Measurements from ENCODE around the gene TFB2M.

The TFB2M gene

GRCh38 chr1:246554201-246554600, 11.9 kb downstream of the TFB2M start:
- DNase-seq = no peak
- TF ChIP-seq GATA1 (IDR thresholded peaks at IDR 0.05; ENCODE audit: low read depth, low read length) (no peak), POLR2A (IDR thresholded peaks at IDR 0.05; ENCODE audit: low read length) (no peak)

- TF ChIP-seq POLR2A (IDR thresholded peaks at IDR 0.05; ENCODE audit: low read length) (no peak), GATA1 (IDR thresholded peaks at IDR 0.05; ENCODE audit: low read depth, low read length) (no peak)
- no peak for DNase-seq
Measured at GRCh38 chr1:246552110-246552509, 14.0 kb downstream of the TFB2M start.

GRCh38 chr1:246550402-246550801, 15.7 kb downstream of the TFB2M start:
- no peak for DNase-seq
- no peak for TF ChIP-seq POLR2A (IDR thresholded peaks at IDR 0.05; ENCODE audit: low read length)
- no peak for TF ChIP-seq GATA1 (IDR thresholded peaks at IDR 0.05; ENCODE audit: low read depth, low read length)

GRCh38 chr1:246549665-246550064, 16.4 kb downstream of the TFB2M start:
- TF ChIP-seq GATA1 (IDR thresholded peaks at IDR 0.05; ENCODE audit: low read depth, low read length) = no peak
- TF ChIP-seq POLR2A (IDR thresholded peaks at IDR 0.05; ENCODE audit: low read length) = no peak
- DNase-seq = no peak

- TF ChIP-seq POLR2A (IDR thresholded peaks at IDR 0.05; ENCODE audit: low read length) (no peak), GATA1 (IDR thresholded peaks at IDR 0.05; ENCODE audit: low read depth, low read length) (no peak)
- DNase-seq = no peak
Measured at GRCh38 chr1:246544001-246544400, 22.1 kb downstream of the TFB2M start.

- DNase-seq = no peak
Measured at GRCh38 chr1:246540738-246541491, 25.1 kb downstream of the TFB2M start.

GRCh38 chr1:246537887-246538286, 28.2 kb downstream of the TFB2M start:
- no peak for DNase-seq
- TF ChIP-seq POLR2A (IDR thresholded peaks at IDR 0.05; ENCODE audit: low read length) = no peak
- TF ChIP-seq GATA1 (IDR thresholded peaks at IDR 0.05; ENCODE audit: low read depth, low read length) = no peak

More at GRCh38 chr1:246540738-246541491, 25.1 kb downstream of the TFB2M start:
- TF ChIP-seq POLR2A (IDR thresholded peaks at IDR 0.05; ENCODE audit: low read length) (no peak), GATA1 (IDR thresholded peaks at IDR 0.05; ENCODE audit: low read depth, low read length) (no peak)

GRCh38 chr1:246537441-246537840, 28.6 kb downstream of the TFB2M start:
- no peak for DNase-seq
- TF ChIP-seq POLR2A (IDR thresholded peaks at IDR 0.05; ENCODE audit: low read length) (no peak), GATA1 (IDR thresholded peaks at IDR 0.05; ENCODE audit: low read depth, low read length) (no peak)

- no peak for DNase-seq
- TF ChIP-seq GATA1 (IDR thresholded peaks at IDR 0.05; ENCODE audit: low read depth, low read length) = no peak
- no peak for TF ChIP-seq POLR2A (IDR thresholded peaks at IDR 0.05; ENCODE audit: low read length)
Measured at GRCh38 chr1:246534114-246534513, 31.9 kb downstream of the TFB2M start.

- TF ChIP-seq POLR2A (IDR thresholded peaks at IDR 0.05; ENCODE audit: low read length) (no peak), GATA1 (IDR thresholded peaks at IDR 0.05; ENCODE audit: low read depth, low read length) (no peak)
Measured at GRCh38 chr1:246533371-246533905, 32.6 kb downstream of the TFB2M start.

GRCh38 chr1:246532519-246532918, 33.5 kb downstream of the TFB2M start:
- no peak for DNase-seq
- TF ChIP-seq GATA1 (IDR thresholded peaks at IDR 0.05; ENCODE audit: low read depth, low read length) (no peak), POLR2A (IDR thresholded peaks at IDR 0.05; ENCODE audit: low read length) (no peak)

More at GRCh38 chr1:246533371-246533905, 32.6 kb downstream of the TFB2M start:
- DNase-seq = no peak

- DNase-seq = no peak
- TF ChIP-seq POLR2A (IDR thresholded peaks at IDR 0.05; ENCODE audit: low read length) (no peak), GATA1 (IDR thresholded peaks at IDR 0.05; ENCODE audit: low read depth, low read length) (no peak)
Measured at GRCh38 chr1:246530482-246530881, 35.6 kb downstream of the TFB2M start.

- no peak for TF ChIP-seq GATA1 (IDR thresholded peaks at IDR 0.05; ENCODE audit: low read depth, low read length)
- TF ChIP-seq POLR2A (IDR thresholded peaks at IDR 0.05; ENCODE audit: low read length) = no peak
- no peak for DNase-seq
Measured at GRCh38 chr1:246528933-246529731, 36.9 kb downstream of the TFB2M start.

- TF ChIP-seq GATA1 (IDR thresholded peaks at IDR 0.05; ENCODE audit: low read depth, low read length) (no peak), POLR2A (IDR thresholded peaks at IDR 0.05; ENCODE audit: low read length) (no peak)
- no peak for DNase-seq
Measured at GRCh38 chr1:246527402-246528088, 38.5 kb downstream of the TFB2M start.
